SK-N-SH treated with all-trans-retinoic acid at 6 μM for 48 hours (cell line): ENCODE measurements around the gene AK6.

ENCODE experiments used
- CSDC2 ChIP-seq: fragments of 250-450 bp; sonication (Bioruptor Pico); IDR thresholded peaks from 2 replicates; pipeline ENCODE4 v1.5.0; 2020; ENCODE audit warnings: mild to moderate bottlenecking, moderate library complexity
- GLIS3 ChIP-seq: fragments of 250-450 bp; sonication (Bioruptor Pico); IDR thresholded peaks from 2 replicates; pipeline ENCODE4 v1.5.0; 2020; ENCODE audit warnings: mild to moderate bottlenecking, moderate library complexity
- SNAI2 ChIP-seq: fragments of 250-450 bp; sonication (Bioruptor Pico); IDR thresholded peaks from 2 replicates; pipeline ENCODE4 v1.5.0; 2020; ENCODE audit warnings: mild to moderate bottlenecking, moderate library complexity
- TOX ChIP-seq: fragments of 250-450 bp; sonication (Bioruptor Pico); IDR thresholded peaks from 2 replicates; pipeline ENCODE4 v1.8.0; 2021; ENCODE audit warnings: mild to moderate bottlenecking, moderate library complexity, borderline replicate concordance
- TSHZ2 ChIP-seq: fragments of 250-450 bp; sonication (Bioruptor Pico); IDR thresholded peaks from 2 replicates; pipeline ENCODE4 v1.5.0; 2020; ENCODE audit warnings: mild to moderate bottlenecking, moderate library complexity
- ZC3H10 ChIP-seq: fragments of 250-450 bp; sonication (Bioruptor Pico); IDR thresholded peaks from 2 replicates; pipeline ENCODE4 v1.5.1; 2021; ENCODE audit warnings: mild to moderate bottlenecking, moderate library complexity

- no peak for TF ChIP-seq CSDC2
- TF ChIP-seq GLIS3 (CRISPR knock-in tag) = no peak
- TF ChIP-seq TSHZ2 (CRISPR knock-in tag) = no peak
- TF ChIP-seq ZC3H10 (CRISPR knock-in tag) = no peak
- TF ChIP-seq TOX (CRISPR knock-in tag) = no peak
- TF ChIP-seq SNAI2 (CRISPR knock-in tag) = no peak
Measured at GRCh38 chr5:69329905-69330489, 39.3 kb downstream of the AK6 start.
